NCI-H2107 (cell line): ENCODE data around the gene PGC.

Experiments
- DNase-seq: peaks from one replicate; lab custom pipeline; 2025; lab: John Stamatoyannopoulos, UW

PGC gene

DNA sequence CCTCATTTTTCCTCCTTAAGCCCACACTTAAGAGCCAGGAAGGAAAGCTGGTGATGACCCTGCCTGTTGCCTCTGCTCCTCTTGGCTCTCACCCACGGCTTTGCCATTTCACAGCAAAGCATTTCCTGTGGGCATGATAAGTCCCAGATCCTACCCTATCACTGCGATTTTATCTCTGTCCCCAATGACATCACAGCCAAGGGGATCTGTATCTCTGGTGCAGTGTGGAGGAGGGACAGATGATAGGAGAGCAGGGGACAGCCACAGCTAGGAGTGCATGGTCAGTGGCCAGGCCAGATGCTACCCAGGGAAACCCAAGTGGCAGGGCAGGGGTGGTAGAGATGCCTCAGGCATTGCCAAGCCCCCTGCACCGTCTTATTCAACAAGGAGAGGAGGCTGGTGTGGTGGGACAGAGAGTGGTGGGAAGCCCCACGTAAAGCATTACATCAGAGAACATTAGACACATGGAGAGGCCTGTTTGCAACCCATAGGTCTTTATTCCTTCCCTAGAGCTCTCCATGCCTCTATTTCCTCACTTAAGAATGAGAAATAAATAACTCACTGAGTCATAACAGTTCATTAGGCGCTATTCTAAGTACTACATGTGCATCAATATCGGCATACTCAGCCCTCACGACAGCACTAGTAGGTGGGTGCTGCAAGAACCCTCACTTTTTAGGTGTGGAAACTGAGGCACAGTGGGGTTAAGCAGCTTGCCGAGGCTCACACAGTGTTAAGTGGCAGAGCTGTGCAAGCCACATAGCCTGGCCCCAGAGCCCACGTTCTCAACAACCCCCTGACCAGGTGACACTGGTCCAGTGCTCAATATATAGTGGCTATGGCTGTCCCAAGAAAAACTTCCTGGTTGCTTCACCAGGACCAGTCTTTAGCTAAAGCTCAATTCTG, 16.4 kb downstream of the PGC start:
- DNase-seq, result no peak

GRCh38 chr6:41729624-41730023, 17.6 kb downstream of the PGC start:
- DNase-seq, result no peak

GRCh38 chr6:41728954-41729353, 18.2 kb downstream of the PGC start:
- DNase-seq, result no peak

- no peak for DNase-seq
These were observed 18.9 kb downstream of the PGC start for GRCh38 chr6:41728073-41728936.

DNA sequence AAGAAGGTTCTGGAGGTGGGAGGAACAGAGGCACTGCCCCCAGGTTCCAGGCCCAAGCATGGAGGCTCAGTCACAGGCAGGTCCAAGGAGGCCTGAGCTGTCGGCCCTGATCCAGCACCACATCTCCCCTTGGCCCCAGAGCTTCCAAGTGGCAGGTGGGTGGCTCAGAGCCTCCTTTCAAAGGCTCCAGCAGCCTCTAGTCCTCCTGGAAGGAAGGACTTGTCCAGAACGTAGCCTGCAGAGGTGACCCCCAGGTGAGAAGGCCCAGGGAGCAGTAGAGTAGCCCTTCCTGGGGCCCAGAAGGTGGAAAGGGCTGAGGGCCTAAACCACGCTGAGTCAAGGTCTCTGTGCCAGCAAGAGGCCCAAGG, 19.5 kb downstream of the PGC start:
- DNase-seq, result no peak

DNA sequence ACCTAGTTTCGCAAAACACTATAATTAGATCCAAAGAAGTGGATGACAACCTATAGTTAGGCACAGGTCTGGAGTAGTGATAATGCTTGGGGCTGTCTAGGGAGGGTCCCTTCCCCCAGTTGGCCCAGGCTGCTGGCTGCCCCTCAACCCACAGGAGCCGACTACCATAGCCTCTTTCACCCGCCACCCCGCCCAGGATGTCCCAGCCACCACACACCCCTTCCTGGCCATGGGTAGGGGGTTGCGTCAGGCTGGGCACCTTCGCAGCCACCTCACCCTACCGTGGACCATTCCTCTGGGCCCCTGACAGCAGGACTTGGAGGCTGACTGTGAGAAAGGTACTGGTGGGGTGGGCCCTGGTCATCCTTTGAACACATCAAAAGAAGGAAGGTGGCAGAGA, 20.3 kb downstream of the PGC start:
- no peak for DNase-seq

- no peak for DNase-seq
These were observed 22.4 kb downstream of the PGC start for GRCh38 chr6:41724586-41725501.

GRCh38 chr6:41724228-41724580, 23.0 kb downstream of the PGC start:
- DNase-seq, result no peak

DNA sequence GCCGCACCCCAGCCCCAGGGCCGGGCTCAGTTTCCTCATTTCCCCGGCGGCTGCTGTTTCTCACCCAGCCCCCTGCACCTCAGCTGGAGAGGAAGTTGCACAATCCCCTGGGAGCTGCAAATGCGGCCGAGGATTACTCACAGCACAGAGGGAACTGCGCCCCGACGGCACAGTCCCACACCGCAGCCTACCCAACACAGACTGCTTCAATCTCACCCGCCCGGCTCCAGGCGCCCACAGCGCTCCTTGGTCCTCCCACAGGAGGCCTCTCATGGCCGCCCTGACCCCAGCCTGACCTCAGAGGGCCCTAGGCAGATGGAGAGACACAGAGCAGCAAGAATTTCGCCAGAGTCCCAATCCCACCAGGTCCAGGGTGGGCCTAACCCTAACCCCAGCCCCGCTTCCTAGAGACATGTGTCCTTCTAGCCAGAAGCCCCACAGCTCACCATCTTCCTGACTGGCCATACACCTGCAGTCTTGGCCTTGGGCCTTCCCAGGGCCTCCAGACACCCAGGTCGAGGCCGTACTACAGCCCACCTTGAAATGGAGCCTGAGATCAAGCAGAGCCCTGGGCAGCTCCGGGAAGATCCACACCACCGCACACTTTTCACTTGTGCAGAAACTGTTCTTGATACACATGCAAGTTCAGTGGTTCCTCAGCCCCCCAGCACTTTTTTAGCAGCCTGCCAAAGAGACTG, 23.5 kb downstream of the PGC start:
- peak; percentile 37 for DNase-seq

DNA sequence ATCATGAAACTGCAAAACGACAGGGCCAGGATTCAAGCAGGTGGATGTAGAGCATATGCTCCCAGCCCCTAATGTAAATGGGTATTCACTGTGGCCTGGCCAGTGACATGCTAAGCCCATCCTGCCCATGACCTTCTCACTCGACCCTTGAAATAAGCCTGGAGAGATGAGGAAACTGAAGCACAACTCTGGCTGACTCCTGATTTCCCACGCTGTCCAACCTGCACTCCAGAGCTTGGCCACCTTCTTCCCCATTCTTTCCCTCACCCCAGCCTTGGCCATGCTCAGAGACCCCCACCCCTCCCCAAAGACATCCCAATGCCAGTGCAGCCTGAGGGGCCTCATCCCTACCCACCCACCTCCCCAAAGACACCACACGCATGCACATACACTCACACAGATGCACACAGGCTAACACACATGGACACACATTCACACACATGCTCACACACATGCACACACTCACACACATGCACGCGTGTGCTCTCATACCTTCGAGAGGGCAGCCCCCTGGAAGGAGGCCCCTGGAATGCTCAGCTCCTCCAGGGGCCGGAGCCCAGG, 24.1 kb downstream of the PGC start:
- no peak for DNase-seq

DNA sequence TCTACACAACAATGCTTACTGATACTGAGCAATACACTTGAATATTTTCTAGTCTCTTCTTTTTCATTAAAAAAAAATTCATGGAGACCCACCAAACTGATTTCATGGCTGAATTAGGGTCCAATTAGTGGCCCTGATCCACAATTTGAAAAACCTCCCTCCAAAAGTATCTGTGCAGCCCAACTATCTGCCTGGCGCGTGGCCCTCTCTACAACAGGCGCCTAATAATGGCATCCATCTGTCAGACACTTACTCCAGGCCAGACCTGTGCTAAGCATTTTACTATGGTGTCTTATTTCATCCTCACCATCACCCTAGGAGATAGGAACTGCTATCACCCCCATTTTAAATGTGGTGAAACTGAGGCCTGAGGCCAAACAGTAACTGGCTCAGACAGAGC, 25.8 kb downstream of the PGC start:
- DNase-seq, result no peak

- DNase-seq, result no peak
These were observed 26.4 kb downstream of the PGC start for GRCh38 chr6:41720783-41721182.

DNA sequence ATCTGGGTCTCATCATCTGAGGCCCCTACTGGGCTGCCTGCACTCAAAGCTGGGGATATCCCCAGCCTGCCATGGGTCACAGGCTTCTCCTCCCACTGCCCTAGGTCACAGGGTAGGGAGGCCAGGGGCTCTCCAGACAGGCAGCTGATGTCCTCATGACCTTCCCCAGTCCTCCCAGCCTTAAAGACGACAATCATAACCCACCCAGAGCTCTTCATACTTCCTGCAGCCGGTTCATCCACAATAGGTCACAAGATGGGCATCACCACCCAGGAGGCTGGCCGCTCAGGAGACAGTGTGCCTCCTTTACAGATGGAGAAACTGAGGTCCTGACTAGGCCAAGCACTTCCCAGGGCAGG, 27.0 kb downstream of the PGC start:
- no peak for DNase-seq

GRCh38 chr6:41719436-41720261, 27.5 kb downstream of the PGC start:
- no peak for DNase-seq

DNA sequence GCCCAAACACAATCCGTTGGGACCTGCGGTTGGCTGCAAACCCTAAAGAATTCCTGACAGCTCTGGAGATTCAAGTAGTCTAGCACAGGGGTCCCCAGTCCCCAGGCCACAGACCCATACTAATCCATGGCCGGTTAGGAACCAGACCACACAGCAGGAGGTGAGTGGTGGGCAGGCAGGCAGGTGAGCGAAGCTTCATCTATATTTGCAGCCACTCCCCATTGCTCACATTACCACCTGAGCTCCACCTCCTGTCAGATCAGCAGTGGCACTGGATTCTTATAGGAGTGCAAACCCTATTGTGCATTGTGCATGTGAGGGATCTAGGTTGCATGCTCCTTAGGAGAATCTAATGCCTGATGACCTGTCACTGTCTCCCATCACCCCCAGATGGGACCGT, 28.4 kb downstream of the PGC start:
- DNase-seq, result no peak

DNA sequence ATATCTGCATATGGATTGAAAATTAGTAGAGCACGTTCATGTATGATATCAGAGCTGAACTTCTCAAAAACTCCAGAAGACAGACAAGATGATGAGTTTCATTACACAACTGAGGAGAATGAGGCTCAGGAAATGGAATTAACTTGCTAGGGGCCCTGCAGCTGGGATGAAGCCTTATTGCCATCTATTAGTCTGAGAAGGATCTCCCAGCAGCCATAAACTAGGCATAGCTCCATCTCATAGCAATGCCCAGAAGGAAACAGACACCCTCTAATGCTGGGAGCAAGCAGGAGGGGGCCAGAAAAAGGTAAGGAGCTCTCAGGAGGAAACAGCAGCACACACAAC, 29.8 kb downstream of the PGC start:
- DNase-seq, result no peak

GRCh38 chr6:41716516-41717391, 30.4 kb downstream of the PGC start:
- DNase-seq, result no peak

DNA sequence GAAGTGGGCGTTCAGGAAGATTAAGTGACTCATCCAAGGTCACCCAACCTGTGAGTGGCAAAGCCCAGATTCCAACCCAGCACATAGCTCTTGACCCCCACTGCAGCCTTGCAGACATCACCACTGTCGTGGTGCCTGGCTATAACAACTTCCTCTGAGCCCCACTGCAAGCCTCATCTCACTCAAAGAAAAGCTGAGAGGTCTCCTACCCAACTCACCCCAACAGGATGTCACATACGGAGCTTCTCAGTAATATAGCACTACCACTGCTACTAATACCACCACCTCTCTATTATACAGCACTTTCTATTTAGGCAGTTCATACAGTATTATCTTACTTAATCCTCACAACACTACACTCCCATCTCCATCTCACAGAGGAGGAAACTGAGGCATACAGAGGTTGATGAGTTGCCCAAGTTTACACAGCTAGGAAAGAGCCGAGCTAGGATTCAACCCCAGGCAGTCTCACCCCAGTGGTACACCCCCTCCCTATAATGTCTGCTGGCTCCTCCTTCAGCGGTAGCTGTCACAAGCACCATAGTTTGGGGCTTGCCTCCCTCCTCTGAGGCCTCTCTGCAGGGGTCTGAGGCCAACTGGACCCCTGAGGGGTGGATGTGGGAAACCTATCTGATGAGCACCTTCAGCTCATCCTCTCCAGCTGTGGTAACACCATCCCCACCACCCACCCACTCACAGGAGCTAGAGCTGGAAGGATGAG, 31.2 kb downstream of the PGC start:
- DNase-seq, result no peak
